Endothelial cell of umbilical vein (primary cell): ENCODE data around the gene FBXW7.

Source experiments
- CTCF ChIP-seq, 2 donors: IDR thresholded peaks; 1 replicate in 1 of 2; 2 replicates in 1 of 2; pipeline ENCODE4 v1.5.1; 2011; ENCODE audit warnings: low read length in 2 of 2, mild to moderate bottlenecking in 2 of 2, moderate library complexity in 2 of 2, control low read depth in 1 of 2, inconsistent platforms in 1 of 2, low read depth in 1 of 2; ENCODE audit not compliant: insufficient read depth in 1 of 2; ENCODE audit errors: extremely low read depth in 1 of 2
- MAX ChIP-seq: IDR thresholded peaks from 2 replicates; pipeline ENCODE4 v1.6.1; 2011; ENCODE audit not compliant: insufficient read depth, insufficient read length
- POLR2A ChIP-seq: IDR thresholded peaks from 2 replicates; pipeline ENCODE4 v1.6.1; 2012; ENCODE audit warnings: low read depth, mild to moderate bottlenecking, control low read depth, low read length
- POLR2AphosphoS5 ChIP-seq: IDR thresholded peaks from 2 replicates; pipeline ENCODE4 v1.6.1; 2012; ENCODE audit warnings: low read depth, mild to moderate bottlenecking, control low read depth, low read length, moderate library complexity; ENCODE audit not compliant: insufficient read depth

GRCh38 chr4:152430507-152430906, 105.4 kb downstream of the FBXW7 start:
- TF ChIP-seq MAX (no peak), CTCF (IDR thresholded peaks at IDR 0.05; ENCODE audit: extremely low read depth in 1 of 2, insufficient read depth in 1 of 2, low read depth in 1 of 2, low read length in 2 of 2) (no peak), POLR2A (no peak), POLR2AphosphoS5 (no peak)
